H1 (cell line): Measurements from ENCODE around the gene LYRM4. TPM values are rescaled to one million over a fixed set of nuclear protein-coding genes. Genes with fewer than 3 reads are reported as not detected.

ENCODE experiments used
- JUND ChIP-seq: IDR thresholded peaks from 2 replicates; pipeline ENCODE4 v1.6.1; 2011; ENCODE audit warnings: mild to moderate bottlenecking, improper control_type of control experiment, low read length
- SIN3A ChIP-seq, 2 experiments: IDR thresholded peaks in 1 of 2; conservative IDR thresholded peaks in 1 of 2; 2 replicates each; pipeline ENCODE4 v1.6.1; 2011 to 2012; ENCODE audit warnings: low read length in 2 of 2, improper control_type of control experiment in 1 of 2, low read depth in 1 of 2, mild to moderate bottlenecking in 1 of 2
- polyA plus RNA-seq, 7 experiments: library from polyadenylated mRNA; depleted of rRNA in 3 of 7; stranded (reverse) in 5 of 7; unstranded in 2 of 7; fragments of >200 nt in 5 of 7; fragments of 200-250 nt in 2 of 7; gene quantifications; 1 replicate in 5 of 7; 2 replicates in 1 of 7; 4 replicates in 1 of 7; pipeline versions ENCODE4 v1.2.1 to v1.2.3, GENCODE V29; 2011 to 2013; ENCODE audit warnings: missing spikeins in 2 of 7, mixed read lengths in 2 of 7
- total RNA-seq: library from RNA; stranded (reverse); fragmentation: NEBNext Ultra II Directional; extraction: Animal tissue kit (Norgen Biotek cat#: 25700); gene quantifications from 2 replicates; pipeline ENCODE4 v1.2.1, GENCODE V29; 2021
- TF ChIP-seq, protein P1 (sequence below): IDR thresholded peaks from 2 replicates; pipeline ENCODE4 v1.6.1; 2011; ENCODE audit warnings: low read depth, mild to moderate bottlenecking, low read length; ENCODE audit not compliant: insufficient read depth

Gene LYRM4
- total and polyA plus RNA-seq, 2 of the 8 experiments (the other 6 are each of a cell fraction or from before 2014, with no cell fraction given) = 56.6 to 62.8 TPM

- TF ChIP-seq, protein P1, sequence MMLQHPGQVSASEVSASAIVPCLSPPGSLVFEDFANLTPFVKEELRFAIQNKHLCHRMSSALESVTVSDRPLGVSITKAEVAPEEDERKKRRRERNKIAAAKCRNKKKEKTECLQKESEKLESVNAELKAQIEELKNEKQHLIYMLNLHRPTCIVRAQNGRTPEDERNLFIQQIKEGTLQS = no peak
- TF ChIP-seq SIN3A (conservative IDR thresholded peaks at IDR 0.05 in 1 of 2, IDR thresholded peaks at IDR 0.05 in 1 of 2; ENCODE audit: low read depth in 1 of 2, low read length in 2 of 2) (no peak), JUND (no peak)
Measured at GRCh38 chr6:5184878-5185277, 75.9 kb downstream of the LYRM4 start (continued).
